Right renal cortex interstitium (tissue), 3 donors: Measurements from ENCODE around the gene TPMT. TPM values are rescaled to one million over a fixed set of nuclear protein-coding genes. Genes with fewer than 3 reads are reported as not detected.

Experiments
- DNase-seq, 3 donors: peaks; one replicate each; pipeline ENCODE4 v3.0.0-alpha.2; 2013; ENCODE audit warnings: low read depth in 3 of 3, low spot score in 2 of 3
- polyA plus RNA-seq, 3 donors: library from polyadenylated mRNA; unstranded; fragments of 120-200 nt; gene quantifications; one replicate each; pipeline ENCODE4 v1.2.1, GENCODE V29; 2013; ENCODE audit not compliant: insufficient read length in 3 of 3

TPMT gene
- polyA plus RNA-seq, 3 donors, result 29.5 to 30.9 (median 29.6) TPM

GRCh38 chr6:18119236-18119635, 35.6 kb downstream of the TPMT start:
- no peak for DNase-seq

GRCh38 chr6:18118330-18118729, 36.5 kb downstream of the TPMT start:
- DNase-seq, result no peak

GRCh38 chr6:18117136-18117535, 37.7 kb downstream of the TPMT start:
- no peak for DNase-seq

- no peak for DNase-seq
Observed at GRCh38 chr6:18115356-18115755, 39.5 kb downstream of the TPMT start.

- DNase-seq, result no peak
Observed at GRCh38 chr6:18110162-18110561, 44.7 kb downstream of the TPMT start.

GRCh38 chr6:18107061-18107460, 47.8 kb downstream of the TPMT start:
- no peak for DNase-seq

- DNase-seq, result no peak
Observed at GRCh38 chr6:18102783-18103509, 51.9 kb downstream of the TPMT start.

- no peak for DNase-seq
Observed at GRCh38 chr6:18101873-18102272, 53.0 kb downstream of the TPMT start.

GRCh38 chr6:18101271-18101670, 53.6 kb downstream of the TPMT start:
- DNase-seq, result no peak

- no peak for DNase-seq
Observed at GRCh38 chr6:18100296-18100695, 54.6 kb downstream of the TPMT start.

GRCh38 chr6:18099511-18099910, 55.4 kb downstream of the TPMT start:
- no peak for DNase-seq

GRCh38 chr6:18096423-18096822, 58.5 kb downstream of the TPMT start:
- DNase-seq, result no peak

- no peak for DNase-seq
Observed at GRCh38 chr6:18091382-18091781, 63.5 kb downstream of the TPMT start.

- no peak for DNase-seq
Observed at GRCh38 chr6:18090349-18090786, 64.5 kb downstream of the TPMT start.

GRCh38 chr6:18088419-18089296, 66.2 kb downstream of the TPMT start:
- DNase-seq, result no peak

- DNase-seq, result no peak
Observed at GRCh38 chr6:18087396-18088165, 67.3 kb downstream of the TPMT start.

GRCh38 chr6:18081025-18081668, 73.7 kb downstream of the TPMT start:
- DNase-seq, result no peak

GRCh38 chr6:18080544-18080943, 74.3 kb downstream of the TPMT start:
- DNase-seq, result no peak

- DNase-seq, result no peak
Observed at GRCh38 chr6:18078866-18079265, 76.0 kb downstream of the TPMT start.
